GM20431 (cell line): ENCODE data around the gene CS.
"Not testable (repeated sequence)": the region's sequence is repeated elsewhere in the genome, so short reads cannot be mapped to it uniquely, and the experiment has no call there.

ENCODE experiments used
- in situ Hi-C: fragments of 300-500 bp; cut with MseI, MboI; formaldehyde crosslinking; loops from one replicate; pipeline ENCODE4 v1.15.0; 2020; ENCODE audit warnings: low sequenced_read_pairs; ENCODE audit not compliant: unreplicated experiment

CS gene

DNA sequence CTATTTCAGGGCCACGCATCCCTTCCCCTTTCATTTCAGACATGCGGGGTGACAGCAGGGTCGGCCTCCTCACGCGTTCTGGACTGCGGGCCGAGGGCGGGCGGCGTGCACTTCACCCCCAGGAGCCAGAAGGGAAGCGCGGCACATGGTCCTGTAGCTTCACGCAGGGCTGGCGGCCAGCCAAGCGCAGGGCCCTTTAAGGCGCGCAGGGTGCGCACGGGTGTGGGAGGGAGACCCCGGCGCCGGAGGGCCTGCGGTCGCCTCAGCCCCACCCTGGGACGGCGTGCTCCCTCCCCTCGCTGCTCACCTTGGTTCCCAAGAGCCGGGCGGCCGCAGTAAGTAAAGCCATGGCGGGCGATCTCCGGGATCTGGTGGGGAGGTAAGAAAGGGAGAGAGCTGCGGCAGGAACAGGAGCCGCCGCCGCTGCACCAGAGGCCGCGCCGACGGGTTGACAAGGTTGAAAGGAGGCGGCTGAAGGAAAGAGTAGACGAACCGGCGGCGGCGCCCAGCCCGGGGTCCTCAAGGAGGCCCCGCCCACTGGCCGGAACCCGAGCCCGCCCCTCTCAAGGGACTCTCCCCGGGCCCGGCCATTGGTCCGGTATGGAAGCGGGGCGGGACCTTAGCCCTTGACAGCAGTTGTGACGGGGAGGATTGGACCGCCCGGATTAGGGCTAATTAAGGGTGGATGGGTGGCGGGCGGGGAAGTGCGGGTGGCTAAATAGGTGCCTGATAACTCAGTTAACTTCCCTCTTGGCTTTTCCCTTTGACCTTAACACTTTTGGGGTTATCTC, at the start of gene CS:
TSS of gene CS (minus strand) at position 478 of the 791 bp plus-strand sequence. CDS start at position 349, 129 bp downstream.
- in situ Hi-C loops, result no loop called here

- in situ Hi-C loops, result no loop called here
Observed at GRCh38 chr12:56348776-56349175, 48.6 kb upstream of the CS start.

- in situ Hi-C loops, result not testable (repeated sequence)
Observed at GRCh38 chr12:56347255-56347654, 47.1 kb upstream of the CS start.

DNA sequence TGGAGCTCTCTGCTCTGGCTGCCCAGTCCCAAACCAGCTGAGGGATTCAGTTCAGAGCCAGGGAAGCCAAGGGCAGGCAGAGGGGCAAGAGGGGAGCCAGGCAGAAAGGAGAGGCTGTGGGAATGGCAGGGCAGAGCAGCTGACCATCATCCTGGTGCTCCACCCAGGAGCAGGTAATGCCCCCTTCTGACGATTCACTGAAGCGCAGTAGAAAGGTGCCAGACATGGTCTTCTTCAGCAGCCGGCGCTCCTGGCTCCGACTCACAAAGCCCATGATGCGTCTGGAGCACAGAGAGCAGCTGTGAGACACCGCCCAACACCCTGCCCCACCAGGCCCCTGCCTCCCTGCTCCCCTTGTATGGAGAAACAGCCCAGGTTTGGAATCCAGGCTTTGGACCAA, 46.5 kb upstream of the CS start:
- in situ Hi-C loops, result no loop called here

- in situ Hi-C loops, result not testable (repeated sequence)
Observed at GRCh38 chr12:56342290-56342689, 42.2 kb upstream of the CS start.

DNA sequence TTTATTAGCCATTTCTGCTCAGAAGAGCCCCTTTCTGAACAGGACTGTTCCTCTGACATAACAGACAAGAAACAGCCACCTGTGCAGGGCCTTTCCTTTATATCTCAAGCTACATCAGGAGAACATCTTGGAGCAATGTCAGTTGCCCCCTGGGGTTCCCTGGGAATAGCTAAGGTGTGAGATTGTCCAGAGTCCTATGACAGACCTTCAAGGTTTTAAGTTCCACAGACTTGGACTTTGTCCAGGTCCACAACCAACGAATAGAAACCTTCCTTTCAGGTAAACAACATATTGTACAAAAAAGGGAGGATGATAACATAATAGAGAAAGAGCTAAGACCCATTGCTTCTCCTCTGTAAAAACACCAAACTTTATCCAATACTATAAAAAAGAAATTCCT, 41.5 kb upstream of the CS start:
- in situ Hi-C loops, result no loop called here

DNA sequence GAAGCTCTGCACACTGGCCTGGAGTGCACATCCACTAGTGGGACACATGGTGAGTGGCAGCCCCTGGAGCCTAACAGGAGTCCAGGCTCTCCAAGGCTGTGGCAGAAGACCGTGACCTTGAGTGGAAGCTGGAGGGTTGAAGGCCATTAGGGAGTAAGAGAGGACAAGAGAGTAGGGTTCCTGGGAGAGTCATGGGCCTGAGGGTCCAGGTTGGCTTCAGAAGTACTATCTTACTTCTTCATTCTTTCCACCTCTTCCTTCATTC, 39.0 kb upstream of the CS start:
- in situ Hi-C loops, result no loop called here

GRCh38 chr12:56338308-56339157, 38.4 kb upstream of the CS start, which contains the start of gene IL23A:
Gene IL23A (plus strand): TSS chr12:56338884. CDS start chr12:56339045, 161 bp downstream.
- in situ Hi-C loops, result no loop called here

GRCh38 chr12:56337753-56338251, 37.7 kb upstream of the CS start:
- in situ Hi-C loops, result no loop called here

- in situ Hi-C loops, result no loop called here
Observed at GRCh38 chr12:56336361-56337167, 36.4 kb upstream of the CS start.

DNA sequence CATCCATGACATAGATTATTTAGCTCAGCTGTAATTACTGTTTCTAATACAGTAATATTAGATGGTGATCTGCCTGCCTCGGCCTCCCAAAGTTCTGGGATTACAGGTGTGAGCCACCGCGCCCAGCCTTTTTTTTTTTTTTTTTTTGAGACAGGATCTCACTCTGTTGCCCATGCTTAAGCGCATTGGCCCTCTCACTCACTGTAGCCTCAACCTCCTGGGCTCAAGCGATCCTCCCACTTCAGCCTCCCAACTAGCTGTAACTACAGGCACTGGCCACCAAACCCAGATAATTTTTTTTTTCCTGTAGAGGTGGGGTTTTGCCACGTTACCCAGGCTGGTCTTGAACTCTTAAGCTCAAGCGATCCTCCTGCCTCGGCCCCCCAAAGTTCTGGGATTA, 35.4 kb upstream of the CS start:
- in situ Hi-C loops, result not testable (repeated sequence)

DNA sequence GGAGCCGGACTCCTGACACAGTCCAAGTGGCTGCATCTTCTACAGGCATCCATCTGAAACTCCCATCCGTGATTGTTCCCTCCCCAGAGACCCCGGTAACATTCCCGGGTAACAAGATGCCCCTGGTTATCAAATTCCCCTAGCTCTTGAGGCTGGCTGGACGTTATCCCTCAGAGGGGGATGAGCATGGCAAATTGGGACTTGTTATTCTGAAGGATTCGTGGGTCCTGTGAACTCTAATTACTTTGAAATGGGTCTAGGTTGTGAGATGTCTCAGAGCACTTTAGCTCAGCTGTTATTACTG, 34.3 kb upstream of the CS start:
- in situ Hi-C loops, result no loop called here

DNA sequence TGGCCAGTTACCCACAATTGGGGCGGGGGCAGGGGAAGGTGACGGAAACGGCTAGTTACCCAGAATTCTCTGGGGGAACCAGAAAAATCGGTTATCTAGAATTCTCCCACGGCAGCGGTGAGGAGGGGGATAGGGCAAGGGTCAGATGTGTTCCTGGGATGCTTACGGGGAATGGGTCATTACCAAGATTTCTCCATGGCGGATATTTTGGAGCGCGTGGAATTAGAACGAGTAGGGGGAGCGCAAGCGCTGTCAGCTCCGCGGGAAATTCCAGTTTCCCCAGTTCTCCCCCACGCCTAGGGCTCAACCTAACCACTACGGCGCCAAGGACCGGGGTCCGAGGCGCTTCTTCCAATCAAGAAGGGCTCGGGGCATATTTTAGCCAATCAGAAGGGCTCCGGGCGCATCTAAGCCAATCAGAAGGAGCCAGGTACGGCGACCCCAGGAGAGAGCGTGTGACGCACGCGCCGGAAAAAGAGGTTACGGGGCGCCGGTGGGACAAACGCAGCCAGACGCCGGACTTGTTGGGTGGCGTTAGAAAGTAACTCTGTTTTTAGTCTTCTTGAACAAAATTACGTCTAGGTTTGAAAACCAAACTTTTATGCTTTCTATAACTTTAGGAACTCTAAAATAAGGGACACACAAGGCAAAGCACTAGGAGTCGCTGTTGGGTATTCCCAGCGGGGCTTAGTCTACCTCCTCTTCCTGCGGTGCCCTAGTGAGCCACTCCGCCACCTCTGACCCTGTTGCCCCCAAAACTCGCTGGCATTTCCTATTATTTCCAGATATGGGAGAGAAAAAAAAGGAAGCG, 33.8 kb upstream of the CS start, which contains the start of gene PAN2:
TSS of gene PAN2 (minus strand) at position 322 of the 811 bp plus-strand sequence. CDS start 906 bp downstream, outside the sequence.
- in situ Hi-C loops, result no loop called here

- in situ Hi-C loops, result no loop called here
Observed at GRCh38 chr12:56333197-56333678, 33.1 kb upstream of the CS start.

- in situ Hi-C loops, result no loop called here
Observed at GRCh38 chr12:56332512-56333196, 32.5 kb upstream of the CS start.

- in situ Hi-C loops, result no loop called here
Observed at GRCh38 chr12:56330936-56331490, 30.9 kb upstream of the CS start.

DNA sequence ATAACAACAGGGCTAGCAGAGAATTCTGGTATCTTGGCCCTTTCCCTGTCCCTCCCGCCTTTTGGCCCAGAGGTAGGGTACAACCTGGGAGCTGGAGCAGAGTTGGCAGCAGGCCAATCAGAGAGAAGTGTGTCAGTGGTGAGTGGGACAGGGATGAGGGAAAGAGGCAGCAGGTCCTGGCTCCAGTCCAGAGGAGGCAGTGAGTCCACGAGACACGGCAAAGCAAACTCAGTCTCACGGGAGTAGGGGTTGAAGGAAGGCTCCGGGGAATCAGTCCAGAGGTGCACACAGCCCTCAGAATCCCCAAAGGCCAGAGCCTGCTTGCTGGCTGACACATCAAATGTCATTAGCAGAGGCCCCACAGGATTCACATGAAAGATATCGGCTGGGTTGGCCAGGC, 26.4 kb upstream of the CS start:
- in situ Hi-C loops, result no loop called here

GRCh38 chr12:56326126-56326525, 26.0 kb upstream of the CS start:
- in situ Hi-C loops, result no loop called here

- in situ Hi-C loops, result no loop called here
Observed at GRCh38 chr12:56324206-56324605, 24.1 kb upstream of the CS start.
